Measurements from ENCODE around the gene ISLR. TPM values are rescaled to one million over a fixed set of nuclear protein-coding genes. Genes with fewer than 3 reads are reported as not detected.

ISLR gene
- polyA plus RNA-seq, 1 donor (not counting 4 experiments of a cell fraction or from before 2014, with no cell fraction given), result not detected

DNA sequence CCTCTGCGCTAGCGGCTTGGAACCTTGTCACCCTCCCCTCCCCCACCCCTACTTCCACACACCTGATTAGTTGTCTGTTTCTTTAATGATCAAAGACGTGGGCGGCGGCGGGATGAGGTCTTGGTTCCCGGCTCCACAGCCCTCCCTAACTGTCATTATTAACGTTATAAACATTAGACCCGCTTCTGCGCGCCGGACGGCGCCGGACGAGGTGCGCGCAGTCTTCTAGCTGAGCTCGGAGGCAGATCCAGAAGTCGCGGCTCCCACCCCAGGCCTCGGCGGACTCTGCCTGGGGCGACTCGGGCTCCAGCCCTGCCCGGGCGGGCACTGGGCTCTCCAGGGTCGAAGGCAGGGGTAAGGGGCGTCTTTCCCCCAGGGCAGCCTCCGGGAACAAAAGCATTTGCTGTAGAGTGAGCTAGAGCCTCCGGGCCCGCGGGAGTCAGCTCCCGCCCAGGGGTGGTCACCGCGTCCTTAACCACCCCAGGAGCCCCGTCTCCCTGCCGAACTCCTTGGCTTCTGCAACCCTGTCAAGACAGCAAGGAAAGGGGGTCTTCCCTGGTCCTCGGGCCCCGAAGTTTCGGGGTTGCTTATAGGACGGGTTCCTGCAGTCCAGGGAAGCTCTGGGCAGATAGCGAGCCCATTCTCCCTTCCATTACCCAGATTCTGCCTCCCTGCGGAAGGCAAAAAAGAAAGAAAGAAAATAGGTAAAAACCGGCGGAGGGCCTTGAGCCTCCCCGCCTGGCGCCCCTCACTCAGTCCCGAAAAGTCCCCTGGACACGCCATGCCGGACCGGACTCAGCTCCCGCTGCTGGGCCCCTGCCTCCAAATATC is 45.3 kb upstream of the ISLR start:
- peak; percentile 58 for TF ChIP-seq EZH2 (IDR thresholded peaks at IDR 0.05; ENCODE audit: low read length)
- TF ChIP-seq, protein P1, sequence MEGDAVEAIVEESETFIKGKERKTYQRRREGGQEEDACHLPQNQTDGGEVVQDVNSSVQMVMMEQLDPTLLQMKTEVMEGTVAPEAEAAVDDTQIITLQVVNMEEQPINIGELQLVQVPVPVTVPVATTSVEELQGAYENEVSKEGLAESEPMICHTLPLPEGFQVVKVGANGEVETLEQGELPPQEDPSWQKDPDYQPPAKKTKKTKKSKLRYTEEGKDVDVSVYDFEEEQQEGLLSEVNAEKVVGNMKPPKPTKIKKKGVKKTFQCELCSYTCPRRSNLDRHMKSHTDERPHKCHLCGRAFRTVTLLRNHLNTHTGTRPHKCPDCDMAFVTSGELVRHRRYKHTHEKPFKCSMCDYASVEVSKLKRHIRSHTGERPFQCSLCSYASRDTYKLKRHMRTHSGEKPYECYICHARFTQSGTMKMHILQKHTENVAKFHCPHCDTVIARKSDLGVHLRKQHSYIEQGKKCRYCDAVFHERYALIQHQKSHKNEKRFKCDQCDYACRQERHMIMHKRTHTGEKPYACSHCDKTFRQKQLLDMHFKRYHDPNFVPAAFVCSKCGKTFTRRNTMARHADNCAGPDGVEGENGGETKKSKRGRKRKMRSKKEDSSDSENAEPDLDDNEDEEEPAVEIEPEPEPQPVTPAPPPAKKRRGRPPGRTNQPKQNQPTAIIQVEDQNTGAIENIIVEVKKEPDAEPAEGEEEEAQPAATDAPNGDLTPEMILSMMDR (optimal IDR thresholded peaks at IDR 0.05 in 1 of 3, IDR thresholded peaks at IDR 0.05 in 1 of 3, conservative IDR thresholded peaks at IDR 0.05 in 1 of 3; ENCODE audit: extremely low read depth in 1 of 3, insufficient read depth in 2 of 3, low read length in 3 of 3), result no peak
- FAIRE-seq (no peak), DNase-seq (ENCODE audit: low read depth, low spot score) (no peak)
- dilution Hi-C loops (cut with MboI; ENCODE audit: extremely low pct_ligation_motif_present, low sequenced_read_pairs), result no loop called here
- H4K20me1 ChIP-seq (ENCODE audit: control insufficient read depth, extremely low read depth, insufficient read depth, low read length), result peaks cover 4% of the 10 kb centered on the region
- H3K36me3 ChIP-seq (ENCODE audit: control insufficient read depth in 2 of 2, extremely low read depth in 1 of 2, insufficient read depth in 2 of 2, low read length in 2 of 2), result no peaks in the 10 kb centered on the region
- peak overlapping the region; percentile 73 for H3K4me2 ChIP-seq (ENCODE audit: control insufficient read depth, extremely low read depth, insufficient read depth, low read depth, low read length)
- H3K79me2 ChIP-seq (ENCODE audit: control insufficient read depth, insufficient read depth, low read length), result no peaks in the 10 kb centered on the region
- H3K9ac ChIP-seq (ENCODE audit: control insufficient read depth, extremely low read depth, insufficient read depth, low read length), result no peak overlapping the region
- H3K27me3 ChIP-seq (ENCODE audit: control insufficient read depth, extremely low read depth, insufficient read depth, low read length), result peaks cover 68% of the 10 kb centered on the region
- H2AFZ ChIP-seq (ENCODE audit: control insufficient read depth, low read length), result no peak overlapping the region
- H3K9me1 ChIP-seq (ENCODE audit: control insufficient read depth, extremely low read depth, insufficient read depth, low read length), result no peaks in the 10 kb centered on the region
- H3K9me3 ChIP-seq (ENCODE audit: control insufficient read depth, low read depth, low read length), result no peaks in the 10 kb centered on the region
- no peak overlapping the region for H3K27ac ChIP-seq (ENCODE audit: control insufficient read depth, insufficient read depth, low read length)
- H3K4me1 ChIP-seq (ENCODE audit: control insufficient read depth, extremely low read depth, insufficient read depth, low read length), result peaks cover 5% of the 10 kb centered on the region
- H3K4me3 ChIP-seq (ENCODE audit: control insufficient read depth in 2 of 3, extremely low read depth in 1 of 3, insufficient read depth in 2 of 3, low read depth in 1 of 3, low read length in 3 of 3), result peak overlapping the region in 2 of 3 experiments; percentile 32 to 37

GRCh38 chr15:74128785-74129585 is 44.5 kb upstream of the ISLR start:
- no peak overlapping the region for H3K27ac ChIP-seq (ENCODE audit: control insufficient read depth, insufficient read depth, low read length)
- H3K27me3 ChIP-seq (ENCODE audit: control insufficient read depth, extremely low read depth, insufficient read depth, low read length), result peaks cover 73% of the 10 kb centered on the region
- no peak for DNase-seq (ENCODE audit: low read depth, low spot score)
- dilution Hi-C loops (cut with MboI; ENCODE audit: extremely low pct_ligation_motif_present, low sequenced_read_pairs), result no loop called here
- H3K9me3 ChIP-seq (ENCODE audit: control insufficient read depth, low read depth, low read length), result no peaks in the 10 kb centered on the region
- FAIRE-seq, result no peak
- H3K9ac ChIP-seq (ENCODE audit: control insufficient read depth, extremely low read depth, insufficient read depth, low read length), result no peak overlapping the region
- H3K36me3 ChIP-seq (ENCODE audit: control insufficient read depth in 2 of 2, extremely low read depth in 1 of 2, insufficient read depth in 2 of 2, low read length in 2 of 2), result no peaks in the 10 kb centered on the region
- H3K4me3 ChIP-seq (ENCODE audit: control insufficient read depth in 2 of 3, extremely low read depth in 1 of 3, insufficient read depth in 2 of 3, low read depth in 1 of 3, low read length in 3 of 3), result no peak overlapping the region
- TF ChIP-seq, protein P1 (optimal IDR thresholded peaks at IDR 0.05 in 1 of 3, IDR thresholded peaks at IDR 0.05 in 1 of 3, conservative IDR thresholded peaks at IDR 0.05 in 1 of 3; ENCODE audit: extremely low read depth in 1 of 3, insufficient read depth in 2 of 3, low read length in 3 of 3), result no peak
- no peak for TF ChIP-seq EZH2 (IDR thresholded peaks at IDR 0.05; ENCODE audit: low read length)
- no peak overlapping the region for H2AFZ ChIP-seq (ENCODE audit: control insufficient read depth, low read length)
- H3K79me2 ChIP-seq (ENCODE audit: control insufficient read depth, insufficient read depth, low read length), result no peaks in the 10 kb centered on the region
- H3K4me2 ChIP-seq (ENCODE audit: control insufficient read depth, extremely low read depth, insufficient read depth, low read depth, low read length), result no peak overlapping the region
- no peaks in the 10 kb centered on the region for H3K9me1 ChIP-seq (ENCODE audit: control insufficient read depth, extremely low read depth, insufficient read depth, low read length)
- peaks cover 5% of the 10 kb centered on the region for H3K4me1 ChIP-seq (ENCODE audit: control insufficient read depth, extremely low read depth, insufficient read depth, low read length)
- peaks cover 4% of the 10 kb centered on the region for H4K20me1 ChIP-seq (ENCODE audit: control insufficient read depth, extremely low read depth, insufficient read depth, low read length)

Data from keratinocyte (primary cell).